LNCAP (cell line): ENCODE data around the gene INHBC.

ENCODE experiments used
- TF ChIP-seq, protein P1 (sequence below): fragments of 450-650 bp; IDR thresholded peaks from 2 replicates; pipeline ENCODE4 v1.5.1; 2017; ENCODE audit warnings: mild to moderate bottlenecking

INHBC gene

DNA sequence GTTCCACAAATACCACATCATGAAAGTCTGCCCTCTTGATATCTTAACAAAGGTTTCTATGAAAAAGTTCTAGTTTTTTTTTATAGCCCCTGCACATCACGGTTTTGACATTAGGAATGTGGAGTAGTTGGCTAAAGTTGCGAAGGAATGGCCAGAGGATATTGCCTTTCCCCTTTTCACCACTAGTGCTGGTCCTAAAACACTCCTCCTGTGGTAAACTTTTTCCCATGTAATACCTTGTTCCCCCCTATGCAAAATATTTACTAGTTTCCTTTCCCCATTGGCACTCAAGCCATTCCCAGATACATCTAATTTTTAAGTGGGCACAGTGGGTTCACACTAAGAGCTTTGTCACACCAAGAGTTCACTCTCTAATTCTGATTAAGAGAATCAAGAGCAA lies 37.1 kb upstream of the INHBC start:
- TF ChIP-seq, protein P1, sequence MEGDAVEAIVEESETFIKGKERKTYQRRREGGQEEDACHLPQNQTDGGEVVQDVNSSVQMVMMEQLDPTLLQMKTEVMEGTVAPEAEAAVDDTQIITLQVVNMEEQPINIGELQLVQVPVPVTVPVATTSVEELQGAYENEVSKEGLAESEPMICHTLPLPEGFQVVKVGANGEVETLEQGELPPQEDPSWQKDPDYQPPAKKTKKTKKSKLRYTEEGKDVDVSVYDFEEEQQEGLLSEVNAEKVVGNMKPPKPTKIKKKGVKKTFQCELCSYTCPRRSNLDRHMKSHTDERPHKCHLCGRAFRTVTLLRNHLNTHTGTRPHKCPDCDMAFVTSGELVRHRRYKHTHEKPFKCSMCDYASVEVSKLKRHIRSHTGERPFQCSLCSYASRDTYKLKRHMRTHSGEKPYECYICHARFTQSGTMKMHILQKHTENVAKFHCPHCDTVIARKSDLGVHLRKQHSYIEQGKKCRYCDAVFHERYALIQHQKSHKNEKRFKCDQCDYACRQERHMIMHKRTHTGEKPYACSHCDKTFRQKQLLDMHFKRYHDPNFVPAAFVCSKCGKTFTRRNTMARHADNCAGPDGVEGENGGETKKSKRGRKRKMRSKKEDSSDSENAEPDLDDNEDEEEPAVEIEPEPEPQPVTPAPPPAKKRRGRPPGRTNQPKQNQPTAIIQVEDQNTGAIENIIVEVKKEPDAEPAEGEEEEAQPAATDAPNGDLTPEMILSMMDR: no peak

DNA sequence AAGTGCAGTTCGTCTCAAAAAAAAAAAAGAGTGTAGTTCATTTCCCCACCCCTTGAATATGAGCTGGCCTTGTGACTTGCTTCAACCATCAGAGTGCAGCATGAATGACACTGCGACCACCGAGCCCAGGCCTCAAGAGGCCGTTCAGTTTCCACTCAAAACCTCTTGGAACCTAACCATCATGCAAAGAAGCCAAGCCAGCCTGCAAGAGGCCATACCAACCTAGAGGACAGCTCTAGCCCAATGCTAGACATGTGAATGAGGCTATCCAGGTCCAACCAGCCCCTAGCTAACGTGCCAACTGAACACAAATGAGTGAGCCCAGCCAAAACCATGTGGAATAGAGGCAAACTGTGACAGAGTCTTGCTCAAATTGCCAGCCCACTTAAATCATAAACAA lies 33.4 kb upstream of the INHBC start:
- TF ChIP-seq, protein P1: no peak

DNA sequence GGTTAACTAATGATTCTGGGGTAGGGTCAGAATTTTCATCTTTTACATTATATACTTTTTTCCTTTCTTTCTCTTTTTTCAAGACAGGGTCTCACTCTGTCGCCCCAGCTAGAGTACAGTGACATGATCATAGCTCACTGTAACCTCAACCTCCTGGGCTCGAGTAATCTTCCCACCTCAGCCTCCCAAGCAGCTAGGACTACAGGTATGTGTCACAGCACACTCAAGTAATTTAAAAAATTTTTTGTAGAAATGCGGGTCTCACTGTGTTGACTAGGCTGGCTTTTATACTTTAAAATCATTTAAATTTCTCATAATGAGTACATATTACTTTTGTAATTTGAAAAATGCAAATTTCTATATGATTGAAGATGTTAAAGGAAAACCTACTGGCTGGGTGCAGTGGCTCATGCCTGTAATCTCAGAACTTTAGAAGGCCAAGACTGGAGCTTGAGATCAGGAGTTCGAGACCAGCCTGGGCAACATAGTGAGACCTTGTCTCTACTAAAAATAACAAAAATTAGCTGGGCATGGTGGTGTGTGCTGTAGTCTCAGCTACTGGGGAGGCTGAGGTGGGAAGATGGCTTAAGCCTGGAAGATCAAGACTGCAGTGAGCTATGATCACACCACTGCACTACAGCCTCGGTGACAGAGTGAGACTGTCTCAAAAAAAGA lies 29.5 kb upstream of the INHBC start:
- TF ChIP-seq, protein P1: no peak

DNA sequence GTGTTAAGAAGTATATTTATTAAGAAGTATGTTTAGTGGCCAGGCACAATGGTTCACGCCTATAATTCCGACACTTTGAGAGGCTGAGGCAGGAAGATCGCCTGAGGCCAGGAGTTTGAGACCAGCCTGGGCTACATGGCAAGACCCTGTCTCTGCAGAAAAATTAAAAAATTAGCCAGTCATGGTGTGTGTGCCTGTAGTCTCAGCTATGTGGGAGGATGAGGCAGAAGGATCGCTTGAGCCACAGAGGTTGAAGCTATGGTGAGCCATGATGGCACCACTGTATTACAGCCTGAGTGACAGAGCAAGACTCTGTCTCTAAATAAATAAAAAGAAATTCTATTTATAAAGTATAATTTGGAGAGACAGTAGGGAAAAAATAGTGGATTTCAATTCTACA lies 24.1 kb upstream of the INHBC start:
- TF ChIP-seq, protein P1: no peak

DNA sequence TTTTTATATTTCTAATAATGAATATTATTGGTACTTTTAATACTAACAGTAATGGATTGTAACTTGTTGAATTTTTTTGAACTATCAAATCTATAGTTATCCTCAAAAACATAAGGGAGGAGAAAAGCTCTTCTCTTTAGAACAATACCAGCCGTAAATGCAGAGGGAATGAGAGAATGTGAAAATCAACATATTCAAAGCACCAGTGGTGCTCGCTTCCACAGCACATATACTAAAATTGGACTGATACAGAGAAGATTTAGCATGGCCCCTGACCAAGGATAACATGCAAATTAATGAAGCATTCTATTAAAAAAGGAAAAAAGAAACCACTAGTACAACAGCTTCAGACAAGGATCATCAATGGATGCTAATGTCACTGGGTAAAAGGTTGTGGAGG lies 19.5 kb upstream of the INHBC start:
- TF ChIP-seq, protein P1: no peak

DNA sequence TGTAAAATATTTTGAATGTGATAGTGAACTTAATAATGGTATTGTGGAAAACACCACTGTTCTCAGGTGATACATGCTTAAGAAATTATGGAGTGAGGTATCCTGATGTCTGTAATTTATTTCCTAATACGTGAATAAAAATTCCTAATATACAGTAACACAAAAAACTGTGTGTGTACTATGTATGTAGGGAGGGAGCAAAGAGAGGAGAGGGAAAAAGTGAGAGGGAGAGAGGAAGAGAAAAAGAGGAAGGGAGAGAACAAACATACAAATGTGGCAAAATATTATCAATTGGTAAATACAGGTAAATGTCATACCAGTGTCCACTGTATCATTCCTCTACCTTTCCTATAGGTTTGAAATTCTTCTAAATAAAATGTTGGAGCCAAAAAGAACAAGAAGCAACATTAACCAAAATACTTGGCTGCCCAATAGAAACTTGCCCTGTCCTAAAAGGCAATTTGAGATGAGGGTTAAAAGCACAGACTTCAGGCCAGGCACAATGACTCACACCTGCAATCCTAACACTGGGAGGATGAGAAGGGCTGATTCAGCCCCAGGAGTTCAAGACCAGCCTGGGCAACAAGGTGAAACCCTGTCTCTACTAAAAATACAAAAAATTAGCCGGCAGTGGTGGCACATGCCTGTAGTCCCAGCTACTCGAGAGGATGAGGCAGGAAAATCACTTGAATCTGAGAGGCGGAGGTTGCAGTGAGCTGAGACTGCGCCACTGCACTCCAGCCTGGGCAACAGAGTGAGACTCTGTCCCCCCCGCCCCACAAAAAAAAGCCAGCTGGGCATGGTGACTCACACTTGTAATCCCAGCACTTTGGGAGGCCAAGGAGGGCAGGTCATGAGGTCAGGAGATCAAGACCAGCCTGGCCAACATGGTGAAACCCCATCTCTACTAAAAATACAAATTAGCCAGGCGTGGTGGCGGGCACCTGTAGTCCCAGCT lies 18.3 kb upstream of the INHBC start:
- TF ChIP-seq, protein P1: no peak

DNA sequence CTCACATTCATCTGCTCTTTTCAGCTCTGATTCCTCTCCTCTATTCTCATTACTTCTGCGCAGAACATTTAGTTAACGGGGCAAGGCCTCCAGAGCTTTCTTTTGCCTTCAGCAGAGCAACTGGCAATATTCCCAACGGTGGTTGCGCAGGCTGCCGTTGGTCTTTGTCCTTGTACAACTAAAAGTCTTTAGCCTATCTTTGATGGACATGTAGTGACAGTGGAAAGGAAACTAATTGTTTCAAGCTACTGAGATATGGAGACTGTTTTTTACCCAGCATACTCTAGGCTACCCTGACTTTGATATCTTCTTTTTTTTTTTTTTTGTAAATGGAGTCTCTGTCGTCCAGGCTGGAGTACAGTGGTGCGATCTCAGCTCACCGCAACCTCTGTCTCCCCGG lies 16.3 kb upstream of the INHBC start:
- TF ChIP-seq, protein P1: no peak
